H54 (cell line): ENCODE measurements around the gene ACVRL1.

Experiments used
- DNase-seq: peaks from one replicate; pipeline ENCODE4 v3.0.0; 2011; ENCODE audit warnings: low spot score, mixed read lengths; ENCODE audit not compliant: insufficient read length
- FAIRE-seq: peaks from 3 replicates; lab custom pipeline; 2011; peaks lifted over from hg19 to GRCh38; lab: Jason Lieb, UNC
- POLR2A ChIP-seq: IDR thresholded peaks from 2 replicates; pipeline ENCODE4 v1.6.1; 2011; ENCODE audit warnings: low read depth, mild to moderate bottlenecking, low read length

Gene ACVRL1

DNA sequence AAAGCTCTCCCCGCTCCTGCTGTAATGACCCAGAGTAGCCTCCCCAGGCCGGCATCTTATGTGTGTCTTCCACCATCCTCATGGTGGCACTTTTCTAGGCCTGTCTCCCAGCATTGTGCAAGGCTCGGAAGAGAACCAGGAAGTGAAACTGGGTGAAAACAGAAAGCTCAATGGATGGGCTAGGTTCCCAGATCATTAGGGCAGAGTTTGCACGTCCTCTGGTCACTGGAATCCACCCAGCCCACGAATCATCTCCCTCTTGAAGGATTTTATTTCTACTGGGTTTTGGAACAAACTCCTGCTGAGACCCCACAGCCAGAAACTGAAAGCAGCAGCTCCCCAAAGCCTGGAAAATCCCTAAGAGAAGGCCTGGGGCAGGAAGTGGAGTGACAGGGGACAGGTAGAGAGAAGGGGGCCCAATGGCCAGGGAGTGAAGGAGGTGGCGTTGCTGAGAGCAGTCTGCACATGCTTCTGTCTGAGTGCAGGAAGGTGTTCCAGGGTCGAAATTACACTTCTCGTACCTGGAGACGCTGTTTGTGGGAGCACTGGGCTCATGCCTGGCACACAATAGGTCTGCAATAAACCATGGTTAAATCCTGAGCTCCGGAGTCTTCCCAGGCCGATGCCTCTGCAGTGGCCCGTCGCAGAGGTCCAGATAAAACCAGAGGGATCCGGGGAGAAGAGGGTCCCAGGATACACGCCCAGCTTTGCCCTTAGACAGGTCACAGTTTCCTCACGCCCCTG is 15.6 kb downstream of the ACVRL1 start:
- no peak for TF ChIP-seq POLR2A
- no peak for DNase-seq
- FAIRE-seq, result no peak

- DNase-seq (no peak), FAIRE-seq (no peak)
- TF ChIP-seq POLR2A, result no peak
Observed at GRCh38 chr12:51923506-51924365, 16.4 kb downstream of the ACVRL1 start.

DNA sequence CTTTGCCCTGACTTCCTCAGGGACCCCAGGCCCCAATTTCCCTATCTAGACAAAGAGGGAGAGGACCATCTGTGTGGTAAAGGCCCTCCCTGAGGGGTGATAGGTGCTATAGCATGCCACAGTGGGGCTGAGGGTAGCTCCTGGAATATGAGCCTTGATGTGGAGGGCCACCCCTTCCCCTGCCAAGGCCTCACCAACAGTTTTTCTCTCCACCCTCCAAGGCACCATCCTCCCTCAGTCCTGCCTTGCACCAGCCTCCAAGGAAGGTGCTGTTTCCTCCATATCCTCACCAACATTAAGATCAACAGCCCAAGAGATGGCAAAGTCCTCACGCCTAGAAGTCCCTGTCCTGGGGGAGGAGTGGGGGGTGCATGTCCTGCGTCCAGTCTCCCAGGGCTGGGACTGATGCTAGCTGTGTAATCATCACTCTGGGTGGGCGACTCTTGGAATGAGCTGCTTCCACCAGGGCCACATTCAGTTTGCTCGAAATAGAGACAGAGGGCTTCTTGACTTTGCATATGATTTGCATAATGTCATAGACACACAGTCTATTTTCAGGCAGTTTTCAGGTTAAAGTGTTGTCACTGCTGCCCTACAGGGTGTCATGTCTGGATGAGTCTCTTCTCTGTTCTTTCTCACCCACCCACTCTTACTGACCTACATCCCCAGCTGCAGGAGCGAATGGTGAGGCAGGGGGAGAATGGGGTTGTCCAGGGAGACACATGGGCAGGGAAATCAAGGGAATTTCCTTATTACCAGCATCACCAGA is 17.4 kb downstream of the ACVRL1 start:
- FAIRE-seq, result no peak
- DNase-seq, result no peak
- TF ChIP-seq POLR2A, result no peak

DNA sequence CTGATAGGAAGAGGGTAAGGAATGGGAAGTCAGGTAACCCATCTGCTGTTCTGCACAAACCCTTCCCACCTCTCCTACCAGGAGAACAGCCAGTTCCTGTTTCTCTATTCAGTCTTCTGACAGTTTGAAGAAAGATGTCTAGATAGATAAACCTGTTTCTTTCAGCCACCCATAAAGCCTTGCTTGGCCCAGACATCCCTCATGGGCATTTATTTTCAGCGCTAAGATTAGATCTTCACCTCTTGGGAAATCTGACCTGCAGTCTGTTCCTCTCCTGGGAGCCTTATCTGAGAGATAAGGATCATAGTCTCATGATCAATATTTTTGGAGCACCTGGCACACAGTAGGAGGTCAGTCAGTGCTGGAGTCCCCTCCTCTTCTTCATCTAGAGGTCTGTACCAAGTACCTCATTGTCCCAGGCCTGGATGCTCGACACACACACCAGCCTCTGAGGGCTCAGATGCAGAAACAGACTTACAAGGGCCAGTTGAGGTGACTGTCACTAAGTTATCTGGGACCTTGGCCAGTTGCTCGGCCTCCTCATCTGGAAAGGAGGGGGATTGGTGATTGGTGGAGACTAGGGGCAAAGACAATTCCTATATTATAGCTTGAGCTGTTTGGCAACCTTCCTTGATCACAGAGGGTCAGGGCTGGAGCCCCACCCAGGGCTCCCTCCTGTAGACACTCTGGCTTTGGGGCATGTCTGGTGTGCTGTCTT is 18.2 kb downstream of the ACVRL1 start:
- no peak for TF ChIP-seq POLR2A
- FAIRE-seq (no peak), DNase-seq (no peak)

GRCh38 chr12:51926064-51926632 is 18.8 kb downstream of the ACVRL1 start:
- FAIRE-seq (no peak), DNase-seq (no peak)
- TF ChIP-seq POLR2A, result no peak

- DNase-seq, result no peak
- no peak for TF ChIP-seq POLR2A
- FAIRE-seq, result no peak
Observed at GRCh38 chr12:51926718-51927117, 19.4 kb downstream of the ACVRL1 start.

GRCh38 chr12:51932218-51933076 is 25.1 kb downstream of the ACVRL1 start:
- no peak for TF ChIP-seq POLR2A
- DNase-seq (no peak), FAIRE-seq (no peak)

GRCh38 chr12:51934080-51934479 is 26.8 kb downstream of the ACVRL1 start:
- DNase-seq (no peak), FAIRE-seq (no peak)
- no peak for TF ChIP-seq POLR2A

GRCh38 chr12:51937926-51938325 is 30.6 kb downstream of the ACVRL1 start:
- TF ChIP-seq POLR2A, result no peak
- FAIRE-seq (no peak), DNase-seq (no peak)

DNA sequence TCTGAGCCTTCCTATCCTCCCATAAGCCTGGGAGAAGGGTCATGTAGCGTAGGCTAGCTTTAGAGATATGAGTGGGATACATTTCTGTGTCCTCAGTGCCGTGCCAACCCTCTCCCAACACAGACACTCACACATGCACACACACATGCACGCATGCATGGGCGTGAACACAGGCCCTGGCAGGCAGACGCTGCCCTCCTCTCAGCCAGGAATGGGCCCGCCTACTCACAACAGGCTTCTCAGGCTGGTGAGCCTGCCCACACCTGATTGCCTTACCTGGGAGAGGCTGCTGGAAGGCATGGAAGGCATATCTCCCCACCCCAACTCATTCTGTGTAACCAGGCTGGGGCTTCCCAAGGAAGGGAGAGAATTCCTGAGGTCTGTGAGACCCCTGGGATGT is 31.4 kb downstream of the ACVRL1 start:
- TF ChIP-seq POLR2A, result no peak
- no peak for DNase-seq
- no peak for FAIRE-seq

DNA sequence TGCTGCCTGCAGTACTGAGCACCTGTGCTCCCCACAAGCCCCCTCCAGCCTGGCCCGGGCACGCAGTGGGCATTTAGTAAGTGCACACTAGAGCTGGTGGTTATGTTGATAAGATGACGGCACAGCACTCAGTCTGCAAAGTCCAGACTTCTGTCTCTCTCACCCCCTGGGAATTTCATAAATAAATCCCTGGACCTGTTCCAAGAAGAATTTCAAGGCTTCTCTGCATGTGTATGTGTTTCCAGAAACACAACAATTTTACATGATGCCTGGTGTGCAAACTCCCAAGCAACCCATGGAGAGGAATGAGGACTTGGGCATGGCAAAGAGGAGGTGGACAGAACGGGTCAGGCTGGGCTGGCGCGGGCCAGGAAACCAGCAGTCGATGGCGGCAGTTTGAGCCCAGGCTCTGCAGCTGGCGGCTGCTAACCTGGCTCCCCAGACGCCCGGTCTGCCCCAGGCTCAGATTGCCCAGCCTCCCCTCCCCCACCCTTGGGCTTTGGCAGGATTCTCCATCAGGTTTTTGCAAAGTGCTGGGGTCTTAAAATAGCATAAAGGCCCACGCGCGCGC is 33.8 kb downstream of the ACVRL1 start:
- TF ChIP-seq POLR2A, result no peak
- FAIRE-seq, result no peak
- DNase-seq, result no peak

DNA sequence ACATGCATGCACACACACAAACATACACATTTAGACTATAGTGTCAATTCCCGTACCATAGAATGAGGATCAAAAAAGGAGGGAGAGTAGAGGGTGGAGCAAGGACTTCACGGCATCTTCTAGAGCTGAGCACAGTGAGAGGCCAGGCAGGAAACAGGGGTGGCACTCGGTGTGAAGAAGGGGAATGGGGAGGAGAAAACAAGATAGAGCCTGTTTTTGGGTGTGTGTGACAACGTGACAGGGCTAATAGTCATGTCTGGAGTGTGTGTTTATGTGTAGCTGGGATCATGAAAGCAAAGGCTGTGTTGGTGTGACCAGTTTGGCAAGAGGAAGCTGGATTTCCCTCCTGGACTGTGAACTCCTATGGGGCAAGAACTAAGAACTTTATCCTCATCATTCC is 34.3 kb downstream of the ACVRL1 start:
- no peak for TF ChIP-seq POLR2A
- DNase-seq (no peak), FAIRE-seq (no peak)
